CD4-positive, CD25-positive, alpha-beta regulatory T cell (primary cell): ENCODE measurements around the gene ADGRB2. TPM values are rescaled to one million over a fixed set of nuclear protein-coding genes. Genes with fewer than 3 reads are reported as not detected.

Source experiments
- ATAC-seq, 2 donors: fragments of 150-1000 bp; cut with Tn5 transposase; one replicate each; pipeline ENCODE4 v1.10.0; 2021; ENCODE audit warnings: low read depth in 2 of 2, moderate number of reproducible peaks in 2 of 2, moderate library complexity in 1 of 2
- DNase-seq, 3 donors: peaks; one replicate each; pipeline versions ENCODE4 v3.0.0 to v3.0.0-alpha.2; 2012 to 2022; ENCODE audit warnings: mixed read lengths in 1 of 3
- H3K27ac ChIP-seq: one replicate; pipeline ENCODE4 v1.7.0; 2013; ENCODE audit warnings: mild to moderate bottlenecking, low read length; ENCODE audit not compliant: insufficient read depth, poor library complexity, severe bottlenecking
- H3K27me3 ChIP-seq: one replicate; pipeline ENCODE4 v1.7.0; 2013; ENCODE audit warnings: low read length; ENCODE audit not compliant: control insufficient read depth, insufficient read depth
- H3K36me3 ChIP-seq: one replicate; pipeline ENCODE4 v1.7.0; 2013; ENCODE audit warnings: mild to moderate bottlenecking, low read length, moderate library complexity; ENCODE audit not compliant: control insufficient read depth, insufficient read depth
- H3K4me1 ChIP-seq: 2 replicates; pipeline ENCODE4 v1.7.0; 2013; ENCODE audit warnings: mild to moderate bottlenecking, low read length; ENCODE audit not compliant: insufficient read depth, control insufficient read depth, poor library complexity, severe bottlenecking
- H3K4me3 ChIP-seq: one replicate; pipeline ENCODE4 v1.7.0; 2013; ENCODE audit warnings: low read depth, mild to moderate bottlenecking, low read length, moderate library complexity
- H3K9me3 ChIP-seq, 2 experiments: 1 replicate in 1 of 2; 2 replicates in 1 of 2; pipeline ENCODE4 v1.7.0; 2013; ENCODE audit warnings: low read length in 2 of 2, mild to moderate bottlenecking in 1 of 2, moderate library complexity in 1 of 2; ENCODE audit not compliant: control insufficient read depth in 2 of 2
- H3K27ac Mint-ChIP-seq, 3 donors: one replicate each; pipeline ENCODE4 v1.8.0; 2020 to 2022; ENCODE audit warnings: mild to moderate bottlenecking in 3 of 3, mixed read lengths in 3 of 3, moderate library complexity in 2 of 3
- H3K27me3 Mint-ChIP-seq: one replicate; pipeline ENCODE4 v1.8.0; 2022; ENCODE audit warnings: mild to moderate bottlenecking, mixed read lengths
- H3K36me3 Mint-ChIP-seq: one replicate; pipeline ENCODE4 v1.8.0; 2020; ENCODE audit warnings: mixed read lengths
- H3K4me1 Mint-ChIP-seq, 4 donors: one replicate each; pipeline ENCODE4 v1.8.0; 2020 to 2022; ENCODE audit warnings: mixed read lengths in 4 of 4, mild to moderate bottlenecking in 1 of 4
- H3K4me3 Mint-ChIP-seq, 4 donors: one replicate each; pipeline ENCODE4 v1.8.0; 2020 to 2022; ENCODE audit warnings: mild to moderate bottlenecking in 4 of 4, mixed read lengths in 4 of 4, moderate library complexity in 3 of 4
- H3K9me3 Mint-ChIP-seq, 7 donors: one replicate each; pipeline ENCODE4 v1.8.0; 2020 to 2022; ENCODE audit warnings: mixed read lengths in 7 of 7, mild to moderate bottlenecking in 3 of 7, moderate library complexity in 2 of 7
- polyA plus RNA-seq, 4 donors: library from polyadenylated mRNA; unstranded; fragments of 300-500 nt; fragmentation: Illumina TruSeq; gene quantifications; one replicate each; pipeline ENCODE4 v1.2.3, GENCODE V29; 2021
- total RNA-seq: library from RNA; stranded (reverse); gene quantifications from one replicate; pipeline ENCODE4 v1.2.3, GENCODE V29; 2022

The ADGRB2 gene
- total and polyA plus RNA-seq, 5 donors from 2014 or later, result 0.19 to 1.9 (median 0.42) TPM

DNA sequence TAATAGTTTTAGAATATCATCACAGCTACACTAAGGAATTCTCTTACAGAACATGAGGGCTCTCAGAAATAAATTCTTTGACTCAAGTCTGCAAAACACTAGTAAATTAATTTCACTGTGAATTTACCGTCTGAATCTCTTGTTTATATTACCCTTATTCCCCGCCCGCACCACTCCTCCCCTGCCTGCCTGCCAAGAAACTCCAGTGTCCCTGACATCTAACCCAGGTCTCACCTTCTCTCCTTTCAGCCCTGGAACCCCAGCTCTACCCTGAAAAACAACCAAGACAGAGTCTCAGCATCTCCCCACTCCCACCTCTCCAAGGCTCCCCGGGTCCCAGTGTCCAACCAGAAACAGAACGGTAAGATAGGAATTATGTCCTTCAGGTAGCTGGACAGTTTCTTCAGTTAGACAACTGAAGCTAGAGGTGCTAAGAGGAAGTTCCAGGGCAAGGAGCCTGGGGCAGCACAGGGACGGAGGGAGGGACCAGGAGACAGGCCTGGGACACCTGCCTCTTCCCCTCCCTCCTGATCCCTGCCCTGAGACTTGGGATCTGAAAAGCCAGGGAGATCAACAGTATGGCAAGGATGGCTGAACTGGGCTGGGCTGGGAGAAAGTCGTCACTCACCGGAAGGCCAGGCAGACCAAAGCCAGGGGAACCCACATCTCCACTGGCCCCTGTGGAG, 75.8 kb downstream of the ADGRB2 start:
- H3K4me1 Mint-ChIP-seq, result peaks cover 0 to 4% (median 0%) of the 10 kb centered on the region in 4 donors
- Histone ChIP-seq H3K27ac (no peak overlapping the region), H3K4me3 (no peak overlapping the region), H3K36me3 (no peaks in the 10 kb centered on the region), H3K27me3 (no peaks in the 10 kb centered on the region), H3K9me3 (no peaks in the 10 kb centered on the region), H3K4me1 (no peaks in the 10 kb centered on the region)
- ATAC-seq, result no peak
- H3K27ac Mint-ChIP-seq, result no peak overlapping the region
- H3K9me3 Mint-ChIP-seq, result no peaks in the 10 kb centered on the region
- no peaks in the 10 kb centered on the region for H3K36me3 Mint-ChIP-seq
- DNase-seq, result no peak
- H3K4me3 Mint-ChIP-seq, result no peak overlapping the region
- peaks cover 5% of the 10 kb centered on the region for H3K27me3 Mint-ChIP-seq

- H3K4me1 ChIP-seq, result no peaks in the 10 kb centered on the region
- no peak for ATAC-seq
- no peaks in the 10 kb centered on the region for H3K36me3 Mint-ChIP-seq
- no peak overlapping the region for H3K4me3 ChIP-seq
- H3K27me3 Mint-ChIP-seq, result peaks cover 5% of the 10 kb centered on the region
- H3K36me3 ChIP-seq, result no peaks in the 10 kb centered on the region
- H3K27me3 ChIP-seq, result no peaks in the 10 kb centered on the region
- no peaks in the 10 kb centered on the region for H3K9me3 ChIP-seq
- no peak for DNase-seq
- H3K9me3 Mint-ChIP-seq, result no peaks in the 10 kb centered on the region
- H3K4me3 Mint-ChIP-seq, result no peak overlapping the region
- H3K27ac ChIP-seq, result no peak overlapping the region
- H3K27ac Mint-ChIP-seq, result no peak overlapping the region
- peaks cover 0 to 4% (median 0%) of the 10 kb centered on the region in 4 donors for H3K4me1 Mint-ChIP-seq
These were observed 76.5 kb downstream of the ADGRB2 start for GRCh38 chr1:31687601-31688000.

DNA sequence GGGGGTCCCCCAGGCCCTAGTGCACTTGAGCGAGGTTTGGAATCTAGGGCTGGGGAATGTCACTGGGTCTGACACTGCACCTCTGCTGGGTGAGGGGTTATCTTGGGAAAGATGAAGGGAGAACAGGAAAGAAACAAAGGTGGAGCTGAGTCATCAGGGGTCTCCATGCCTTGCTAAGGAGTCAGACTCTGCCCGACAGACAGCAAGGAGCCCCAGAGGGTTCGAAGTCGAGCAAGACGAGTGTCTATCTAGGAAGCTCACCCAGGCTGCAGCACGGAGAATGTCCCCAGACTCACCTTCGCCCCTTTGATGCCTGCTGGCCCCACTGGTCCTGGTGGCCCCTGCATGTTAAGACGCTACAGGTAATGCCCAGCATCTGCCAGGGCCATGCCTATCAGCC, 78.3 kb downstream of the ADGRB2 start:
- Histone ChIP-seq H3K27ac (no peak overlapping the region), H3K36me3 (no peaks in the 10 kb centered on the region), H3K27me3 (no peaks in the 10 kb centered on the region), H3K4me1 (no peaks in the 10 kb centered on the region), H3K9me3 (no peaks in the 10 kb centered on the region), H3K4me3 (no peak overlapping the region)
- ATAC-seq, result no peak
- H3K9me3 Mint-ChIP-seq, result no peaks in the 10 kb centered on the region
- no peak for DNase-seq
- peaks cover 0 to 4% (median 0%) of the 10 kb centered on the region in 4 donors for H3K4me1 Mint-ChIP-seq
- H3K4me3 Mint-ChIP-seq, result no peak overlapping the region
- peaks cover 5% of the 10 kb centered on the region for H3K27me3 Mint-ChIP-seq
- no peaks in the 10 kb centered on the region for H3K36me3 Mint-ChIP-seq
- no peak overlapping the region for H3K27ac Mint-ChIP-seq

DNA sequence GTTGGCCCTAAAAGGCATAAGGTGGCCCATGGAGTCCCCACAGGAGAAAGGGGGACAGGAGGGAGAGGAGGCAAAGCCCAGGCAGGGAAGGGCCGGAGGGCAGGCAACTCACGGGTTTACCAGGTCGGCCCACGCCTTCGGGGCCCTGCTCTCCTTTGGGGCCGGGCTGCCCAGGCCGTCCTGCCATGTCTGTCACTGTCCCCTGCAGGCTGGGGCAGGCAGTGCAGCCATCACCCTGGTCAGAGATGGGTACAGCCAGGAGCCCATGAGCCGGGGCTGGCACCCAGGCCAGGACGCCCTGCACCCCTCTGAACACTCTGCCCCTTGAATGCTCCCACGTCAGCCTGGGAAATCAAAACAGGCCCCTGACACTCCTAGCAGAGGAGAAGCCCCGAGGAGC, 80.1 kb downstream of the ADGRB2 start:
- no peak for ATAC-seq
- Mint-ChIP-seq H3K27me3 (peaks cover 6% of the 10 kb centered on the region), H3K4me3 (no peak overlapping the region), H3K36me3 (no peaks in the 10 kb centered on the region), H3K9me3 (no peaks in the 10 kb centered on the region), H3K27ac (no peak overlapping the region), H3K4me1 (peaks cover 0 to 4% (median 0%) of the 10 kb centered on the region in 4 donors)
- no peak overlapping the region for H3K4me3 ChIP-seq
- H3K36me3 ChIP-seq, result no peaks in the 10 kb centered on the region
- H3K27me3 ChIP-seq, result no peaks in the 10 kb centered on the region
- no peaks in the 10 kb centered on the region for H3K4me1 ChIP-seq
- H3K27ac ChIP-seq, result no peak overlapping the region
- DNase-seq, result no peak
- no peaks in the 10 kb centered on the region for H3K9me3 ChIP-seq

GRCh38 chr1:31681415-31681814, 82.7 kb downstream of the ADGRB2 start:
- Mint-ChIP-seq H3K4me1 (peaks cover 0 to under 1% (median 0%) of the 10 kb centered on the region in 4 donors), H3K9me3 (no peaks in the 10 kb centered on the region), H3K27me3 (peaks cover 16% of the 10 kb centered on the region), H3K36me3 (no peaks in the 10 kb centered on the region), H3K27ac (no peak overlapping the region), H3K4me3 (no peak overlapping the region)
- ATAC-seq, result no peak
- Histone ChIP-seq H3K36me3 (no peaks in the 10 kb centered on the region), H3K4me1 (no peaks in the 10 kb centered on the region), H3K9me3 (no peaks in the 10 kb centered on the region), H3K27me3 (no peaks in the 10 kb centered on the region), H3K4me3 (no peak overlapping the region), H3K27ac (no peak overlapping the region)
- DNase-seq, result no peak

DNA sequence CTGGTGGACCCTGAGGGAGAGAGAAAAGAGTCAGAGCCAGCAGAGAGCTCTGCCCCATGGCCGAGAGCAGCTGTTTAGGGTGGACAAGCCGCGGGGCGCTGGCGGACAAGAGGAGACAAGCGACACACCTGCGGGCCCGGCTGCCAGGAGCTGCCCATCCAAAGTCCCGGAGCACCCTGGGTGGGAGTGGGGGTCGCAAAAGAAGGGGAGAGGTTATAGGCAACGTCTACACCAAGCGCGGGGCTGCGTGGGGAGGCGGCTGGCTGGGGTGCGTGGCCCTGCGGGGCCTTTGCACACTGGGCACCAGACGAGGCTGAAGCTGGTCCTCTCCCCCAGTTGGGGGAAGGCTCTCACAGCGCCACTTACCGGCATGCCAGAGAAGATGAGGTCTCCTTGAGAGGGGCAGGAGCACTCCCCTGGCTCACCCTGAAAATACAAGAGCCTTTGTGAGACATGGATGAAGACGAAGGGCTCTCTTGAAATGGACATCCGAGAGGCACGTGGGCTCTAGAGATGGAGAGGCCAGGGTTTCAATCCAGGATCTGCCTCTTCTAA, 84.4 kb downstream of the ADGRB2 start:
- H3K27ac Mint-ChIP-seq, result no peak overlapping the region
- H3K4me1 ChIP-seq, result no peaks in the 10 kb centered on the region
- no peak overlapping the region for H3K4me3 ChIP-seq
- H3K27ac ChIP-seq, result no peak overlapping the region
- no peaks in the 10 kb centered on the region for H3K27me3 ChIP-seq
- no peaks in the 10 kb centered on the region for H3K9me3 Mint-ChIP-seq
- H3K36me3 Mint-ChIP-seq, result no peaks in the 10 kb centered on the region
- H3K4me3 Mint-ChIP-seq, result no peak overlapping the region
- no peak for DNase-seq
- H3K4me1 Mint-ChIP-seq, result no peaks in the 10 kb centered on the region
- peaks cover 14% of the 10 kb centered on the region for H3K27me3 Mint-ChIP-seq
- no peaks in the 10 kb centered on the region for H3K9me3 ChIP-seq
- ATAC-seq, result no peak
- H3K36me3 ChIP-seq, result no peaks in the 10 kb centered on the region

- H3K36me3 ChIP-seq, result no peaks in the 10 kb centered on the region
- ATAC-seq (no peak), DNase-seq (no peak)
- no peak overlapping the region for H3K4me3 ChIP-seq
- no peaks in the 10 kb centered on the region for H3K36me3 Mint-ChIP-seq
- no peak overlapping the region for H3K27ac Mint-ChIP-seq
- peaks cover 14% of the 10 kb centered on the region for H3K27me3 Mint-ChIP-seq
- no peaks in the 10 kb centered on the region for H3K9me3 Mint-ChIP-seq
- no peaks in the 10 kb centered on the region for H3K4me1 Mint-ChIP-seq
- H3K27ac ChIP-seq, result no peak overlapping the region
- H3K9me3 ChIP-seq, result no peaks in the 10 kb centered on the region
- H3K4me1 ChIP-seq, result no peaks in the 10 kb centered on the region
- H3K4me3 Mint-ChIP-seq, result no peak overlapping the region
- H3K27me3 ChIP-seq, result no peaks in the 10 kb centered on the region
These were observed 85.0 kb downstream of the ADGRB2 start for GRCh38 chr1:31679091-31679490.

DNA sequence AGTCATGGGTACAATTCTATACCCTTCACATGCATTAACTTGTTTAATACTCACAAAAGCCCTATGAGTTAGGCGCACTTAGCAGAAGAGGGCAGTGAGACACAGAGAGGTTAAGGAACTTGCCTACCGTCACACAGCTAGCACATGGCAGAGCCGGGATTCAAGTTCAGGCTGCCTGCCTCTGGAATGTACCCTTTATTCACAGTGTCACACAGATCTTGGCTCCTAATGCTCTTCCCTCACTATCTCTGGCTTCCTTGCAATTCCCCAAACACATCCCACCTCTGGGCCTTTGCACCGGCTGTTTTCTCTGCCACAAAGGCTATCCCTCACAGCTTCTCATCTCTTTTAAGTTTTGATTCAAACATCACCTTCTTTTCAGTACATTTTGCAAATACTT, 85.5 kb downstream of the ADGRB2 start:
- no peaks in the 10 kb centered on the region for H3K9me3 ChIP-seq
- DNase-seq, result no peak
- Mint-ChIP-seq H3K4me3 (no peak overlapping the region), H3K36me3 (no peaks in the 10 kb centered on the region), H3K4me1 (no peaks in the 10 kb centered on the region), H3K9me3 (no peaks in the 10 kb centered on the region), H3K27ac (no peak overlapping the region), H3K27me3 (peaks cover 14% of the 10 kb centered on the region)
- no peaks in the 10 kb centered on the region for H3K4me1 ChIP-seq
- no peaks in the 10 kb centered on the region for H3K36me3 ChIP-seq
- H3K27me3 ChIP-seq, result no peaks in the 10 kb centered on the region
- H3K27ac ChIP-seq, result no peak overlapping the region
- no peak for ATAC-seq
- no peak overlapping the region for H3K4me3 ChIP-seq
